Mesenchymal stem cell (in vitro differentiated cells and primary cell): ENCODE data around the gene CCDC141.
A peak's percentile ranks its signal among the peaks of the same experiment; 100 is the strongest.
"Not testable (repeated sequence)": the region's sequence is repeated elsewhere in the genome, so short reads cannot be mapped to it uniquely, and the experiment has no call there.

Source experiments
- DNase-seq: peaks from one replicate; pipeline ENCODE4 v3.0.0-alpha.2; 2013
- H2AFZ ChIP-seq: one replicate; pipeline ENCODE4 v1.6.1; 2013; ENCODE audit warnings: low read depth, mild to moderate bottlenecking, control low read depth, inconsistent platforms, low read length, moderate library complexity
- H2AK5ac ChIP-seq: 2 replicates; pipeline ENCODE4 v1.6.1; 2013; ENCODE audit warnings: low read length, moderate library complexity, mild to moderate bottlenecking, inconsistent platforms; ENCODE audit not compliant: severe bottlenecking
- H2BK120ac ChIP-seq: one replicate; pipeline ENCODE4 v1.6.1; 2013; ENCODE audit warnings: low read depth, mild to moderate bottlenecking, inconsistent platforms, low read length, moderate library complexity
- H2BK12ac ChIP-seq, 2 experiments: one replicate each; pipeline ENCODE4 v1.6.1; 2013; ENCODE audit warnings: inconsistent platforms in 2 of 2, low read length in 2 of 2, mild to moderate bottlenecking in 2 of 2, moderate library complexity in 2 of 2, control low read depth in 1 of 2
- H2BK15ac ChIP-seq: one replicate; pipeline ENCODE4 v1.6.1; 2013; ENCODE audit warnings: mild to moderate bottlenecking, low read depth, inconsistent platforms; ENCODE audit not compliant: poor library complexity, severe bottlenecking
- H2BK5ac ChIP-seq: 2 replicates; pipeline ENCODE4 v1.6.1; 2013; ENCODE audit warnings: low read depth, mild to moderate bottlenecking, low read length, control low read depth, inconsistent platforms; ENCODE audit not compliant: poor library complexity, severe bottlenecking
- H3K14ac ChIP-seq, 2 experiments: one replicate each; pipeline ENCODE4 v1.6.1; 2013; ENCODE audit warnings: inconsistent platforms in 2 of 2, low read length in 2 of 2, control low read depth in 1 of 2, mild to moderate bottlenecking in 1 of 2, moderate library complexity in 1 of 2
- H3K18ac ChIP-seq, 2 experiments: one replicate each; pipeline ENCODE4 v1.6.1; 2013; ENCODE audit warnings: inconsistent platforms in 2 of 2, low read length in 2 of 2, control low read depth in 1 of 2, low read depth in 1 of 2, mild to moderate bottlenecking in 1 of 2
- H3K23ac ChIP-seq, 2 experiments: one replicate each; pipeline ENCODE4 v1.6.1; 2013; ENCODE audit warnings: inconsistent platforms in 2 of 2, low read length in 2 of 2, mild to moderate bottlenecking in 2 of 2, moderate library complexity in 2 of 2, control low read depth in 1 of 2
- H3K27ac ChIP-seq: 2 replicates; pipeline ENCODE4 v1.5.1; 2013; ENCODE audit warnings: mild to moderate bottlenecking, moderate library complexity, low read length, control low read depth, inconsistent platforms; ENCODE audit not compliant: poor library complexity, severe bottlenecking
- H3K27me3 ChIP-seq, 2 experiments: 2 replicates each; pipeline versions ENCODE4 v1.6.1 to v1.7.0; 2013; ENCODE audit warnings: low read length in 2 of 2, mild to moderate bottlenecking in 2 of 2, moderate library complexity in 2 of 2, control low read depth in 1 of 2, inconsistent platforms in 1 of 2; ENCODE audit not compliant: control insufficient read depth in 1 of 2, insufficient read depth in 1 of 2
- H3K36me3 ChIP-seq, 2 experiments: 2 replicates each; pipeline versions ENCODE4 v1.6.1 to v1.7.0; 2013; ENCODE audit warnings: low read length in 2 of 2, control low read depth in 1 of 2, inconsistent platforms in 1 of 2, low read depth in 1 of 2, mild to moderate bottlenecking in 1 of 2; ENCODE audit not compliant: insufficient read depth in 2 of 2, control insufficient read depth in 1 of 2
- H3K4ac ChIP-seq, 2 experiments: one replicate each; pipeline ENCODE4 v1.6.1; 2013; ENCODE audit warnings: inconsistent platforms in 2 of 2, low read length in 2 of 2, mild to moderate bottlenecking in 2 of 2, moderate library complexity in 2 of 2, control low read depth in 1 of 2, low read depth in 1 of 2
- H3K4me1 ChIP-seq: 2 replicates; pipeline ENCODE4 v1.6.1; 2013; ENCODE audit warnings: low read depth, low read length, control low read depth; ENCODE audit not compliant: control insufficient read depth, insufficient read depth
- H3K4me2 ChIP-seq: 2 replicates; pipeline ENCODE4 v1.6.1; 2013; ENCODE audit warnings: low read length, mild to moderate bottlenecking, inconsistent platforms; ENCODE audit not compliant: poor library complexity, severe bottlenecking
- H3K4me3 ChIP-seq, 2 experiments: 2 replicates each; pipeline versions ENCODE4 v1.5.1 to v1.7.0; 2013; ENCODE audit warnings: low read length in 2 of 2, mild to moderate bottlenecking in 2 of 2, control low read depth in 1 of 2, low read depth in 1 of 2; ENCODE audit not compliant: insufficient read depth in 1 of 2
- H3K79me1 ChIP-seq: replicated peaks from 2 replicates; pipeline ENCODE4 v1.6.1; 2013; ENCODE audit warnings: mild to moderate bottlenecking, control low read depth, low read length, inconsistent platforms; ENCODE audit not compliant: poor library complexity, severe bottlenecking
- H3K9ac ChIP-seq: 2 replicates; pipeline ENCODE4 v1.7.0; 2013; ENCODE audit warnings: mild to moderate bottlenecking, low read length, moderate library complexity
- H3K9me3 ChIP-seq: 2 replicates; pipeline ENCODE4 v1.7.0; 2013; ENCODE audit warnings: mild to moderate bottlenecking, low read length; ENCODE audit not compliant: control insufficient read depth
- H4K8ac ChIP-seq: one replicate; pipeline ENCODE4 v1.6.1; 2013; ENCODE audit warnings: inconsistent platforms, mild to moderate bottlenecking, low read length, moderate library complexity
- H4K91ac ChIP-seq: one replicate; pipeline ENCODE4 v1.6.1; 2013; ENCODE audit warnings: mild to moderate bottlenecking, low read length, inconsistent platforms
- WGBS: methylation state at CpG from one replicate; pipeline ENCODE4 v1.1.7; 2013; ENCODE audit warnings: mixed read lengths; 5-methylcytosine and 5-hydroxymethylcytosine counted together

CCDC141 gene

DNA sequence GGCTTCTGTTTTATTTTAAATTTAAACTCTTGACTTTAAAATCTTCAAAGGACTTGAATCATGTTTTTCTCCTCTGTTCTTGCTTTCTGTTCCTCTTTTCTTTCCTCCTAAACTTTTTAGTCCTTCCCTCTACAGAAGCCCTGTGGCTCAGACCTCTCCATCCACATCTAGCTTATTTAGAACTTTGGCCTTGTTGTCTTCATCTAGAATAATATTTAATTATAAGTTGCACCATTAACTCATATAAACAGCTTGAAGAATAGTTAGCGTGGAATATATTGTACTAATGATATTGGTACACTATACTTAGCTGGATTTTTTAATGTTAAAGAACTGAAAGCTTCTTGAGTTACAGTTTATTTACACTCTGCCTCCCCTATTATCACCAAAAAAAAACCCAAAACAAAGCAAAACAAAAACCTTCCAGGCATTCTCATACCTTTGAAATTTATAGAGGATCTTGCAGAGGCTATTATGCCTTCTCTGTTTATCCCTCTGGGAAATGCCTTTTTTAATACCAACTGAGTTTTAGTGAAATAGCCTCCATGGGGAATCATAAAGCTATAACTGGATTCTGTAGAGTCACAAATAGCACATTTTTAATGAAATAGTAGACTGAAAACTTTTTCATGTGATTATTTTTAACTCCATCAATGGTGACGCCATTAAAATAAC lies 9.2 kb upstream of the CCDC141 start:
- Histone ChIP-seq H3K18ac (no peak overlapping the region), H3K9ac (no peak overlapping the region), H2BK120ac (no peak overlapping the region), H4K91ac (no peak overlapping the region), H3K27me3 (no peaks in the 10 kb centered on the region), H3K4me2 (no peak overlapping the region), H3K4me3 (no peak overlapping the region), H2AK5ac (no peak overlapping the region), H3K4ac (no peak overlapping the region), H2AFZ (no peak overlapping the region), H3K4me1 (peaks cover 3% of the 10 kb centered on the region), H3K14ac (no peak overlapping the region), H3K79me1 (no peaks in the 10 kb centered on the region), H3K23ac (no peak overlapping the region), H4K8ac (no peak overlapping the region), H3K36me3 (no peaks in the 10 kb centered on the region), H3K27ac (peak overlapping the region; percentile 59), H2BK15ac (no peak overlapping the region), H2BK5ac (no peak overlapping the region), H3K9me3 (no peaks in the 10 kb centered on the region), H2BK12ac (no peak overlapping the region)
- DNase-seq = no peak
- no CpG with 5 or more reads among the region's 2 CpGs for WGBS

DNA sequence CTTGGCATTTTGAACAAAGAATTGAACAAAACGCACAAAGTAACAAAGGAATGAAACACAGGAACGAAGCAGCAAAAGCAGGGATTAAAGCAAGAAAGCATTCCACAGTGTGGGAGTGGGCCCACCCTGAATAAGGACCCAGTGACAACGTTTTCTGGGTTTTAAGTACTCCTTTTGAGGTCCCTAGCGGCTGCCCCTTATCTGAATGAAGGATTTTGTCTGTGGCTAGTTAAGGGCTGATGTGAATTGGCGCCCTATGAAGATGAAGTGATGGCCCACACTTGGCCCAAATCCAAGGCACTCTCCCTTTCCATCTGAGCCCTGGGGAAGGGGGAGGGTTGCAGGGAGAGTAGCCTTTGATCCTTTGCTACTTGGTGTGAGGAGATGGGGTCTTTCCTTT lies 7.8 kb upstream of the CCDC141 start:
- no peak overlapping the region for H2AFZ ChIP-seq
- no peak overlapping the region for H2BK12ac ChIP-seq
- H3K4me3 ChIP-seq = no peak overlapping the region
- no peak overlapping the region for H3K23ac ChIP-seq
- no peak overlapping the region for H3K14ac ChIP-seq
- H3K4me1 ChIP-seq = peaks cover 3% of the 10 kb centered on the region
- H3K79me1 ChIP-seq = no peaks in the 10 kb centered on the region
- no peak overlapping the region for H2BK5ac ChIP-seq
- no peak overlapping the region for H4K8ac ChIP-seq
- no peaks in the 10 kb centered on the region for H3K36me3 ChIP-seq
- no peaks in the 10 kb centered on the region for H3K9me3 ChIP-seq
- no peak overlapping the region for H3K4ac ChIP-seq
- peak overlapping the region; percentile 16 for H2AK5ac ChIP-seq
- H3K9ac ChIP-seq = no peak overlapping the region
- no peak overlapping the region for H4K91ac ChIP-seq
- H3K18ac ChIP-seq = no peak overlapping the region
- no peak for DNase-seq
- H3K4me2 ChIP-seq = no peak overlapping the region
- no peak overlapping the region for H2BK15ac ChIP-seq
- WGBS = 81% methylated on average over 5 of the region's 5 CpGs
- H3K27ac ChIP-seq = peak overlapping the region; percentile 49
- no peak overlapping the region for H2BK120ac ChIP-seq
- no peaks in the 10 kb centered on the region for H3K27me3 ChIP-seq

DNA sequence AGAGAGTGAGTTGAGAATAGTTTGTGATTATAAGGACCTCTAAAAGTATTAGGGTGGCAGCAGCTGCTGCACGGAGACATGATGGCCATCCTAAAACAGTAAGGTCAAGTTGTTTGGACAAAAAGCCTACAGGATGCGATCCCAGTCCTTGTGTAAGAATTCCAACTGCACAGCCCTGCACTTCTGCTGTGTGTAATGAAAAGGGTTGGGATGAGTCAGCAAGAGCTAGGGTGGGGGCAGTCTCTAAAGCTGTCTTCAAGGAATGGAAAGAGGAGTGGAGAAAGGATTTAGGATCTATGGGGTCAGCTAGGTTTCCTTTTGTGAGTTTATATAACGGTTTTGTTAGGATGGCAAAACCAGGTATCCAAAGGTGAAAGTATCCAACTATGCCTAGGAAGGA lies 3.6 kb upstream of the CCDC141 start:
- H3K4ac ChIP-seq, H2BK120ac ChIP-seq, H3K27me3 ChIP-seq, H2AK5ac ChIP-seq, H3K9me3 ChIP-seq, H3K36me3 ChIP-seq, H2BK15ac ChIP-seq, H2AFZ ChIP-seq, H2BK5ac ChIP-seq, H3K4me1 ChIP-seq, H3K18ac ChIP-seq, H3K9ac ChIP-seq, H3K27ac ChIP-seq, H2BK12ac ChIP-seq, H3K14ac ChIP-seq, H4K8ac ChIP-seq, H4K91ac ChIP-seq, H3K4me3 ChIP-seq, H3K79me1 ChIP-seq, H3K4me2 ChIP-seq, H3K23ac ChIP-seq: not testable (repeated sequence)
- 27% methylated on average over 3 of the region's 3 CpGs for WGBS
- peak; percentile 33 for DNase-seq

DNA sequence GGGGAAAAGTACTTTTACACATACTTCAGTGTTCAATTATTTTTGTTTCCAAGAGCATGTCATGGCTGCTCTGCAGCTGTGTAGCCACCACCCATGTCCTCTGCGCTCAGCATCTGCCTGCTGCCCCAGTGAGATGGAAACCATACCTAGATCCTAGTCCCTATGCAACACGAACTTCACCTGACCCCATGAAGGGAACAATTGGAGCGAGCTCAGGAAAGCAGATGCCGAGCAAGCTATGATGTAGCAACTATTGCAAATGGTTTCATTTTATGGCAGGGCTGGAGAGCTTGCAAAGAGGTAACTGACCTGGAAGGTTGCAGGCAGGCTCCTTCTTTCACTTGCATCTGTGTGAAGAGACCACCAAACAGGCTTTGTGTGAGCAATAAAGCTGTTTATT lies 1.3 kb upstream of the CCDC141 start:
- H2BK120ac ChIP-seq = peak overlapping the region; percentile 61
- no peak overlapping the region for H2AK5ac ChIP-seq
- H2BK5ac ChIP-seq = no peak overlapping the region
- no peaks in the 10 kb centered on the region for H3K79me1 ChIP-seq
- H2BK15ac ChIP-seq = no peak overlapping the region
- H3K27me3 ChIP-seq = no peaks in the 10 kb centered on the region
- no peak overlapping the region for H4K91ac ChIP-seq
- H3K27ac ChIP-seq = no peak overlapping the region
- peaks cover 4% of the 10 kb centered on the region for H3K4me1 ChIP-seq
- H2BK12ac ChIP-seq = peak overlapping the region in 1 of 2 experiments; percentile 17
- H3K4me2 ChIP-seq = no peak overlapping the region
- 47% methylated on average over 4 of the region's 4 CpGs for WGBS
- no peaks in the 10 kb centered on the region for H3K36me3 ChIP-seq
- H3K23ac ChIP-seq = peak overlapping the region in 1 of 2 experiments; percentile 72
- H3K9ac ChIP-seq = no peak overlapping the region
- DNase-seq = no peak
- H3K18ac ChIP-seq = peak overlapping the region in 1 of 2 experiments; percentile 62
- H2AFZ ChIP-seq = no peak overlapping the region
- no peaks in the 10 kb centered on the region for H3K9me3 ChIP-seq
- peak overlapping the region in 1 of 2 experiments; percentile 41 for H3K4me3 ChIP-seq
- H4K8ac ChIP-seq = peak overlapping the region; percentile 23
- H3K14ac ChIP-seq = no peak overlapping the region
- H3K4ac ChIP-seq = peak overlapping the region in 1 of 2 experiments; percentile 6
